Neuronal stem cell (in vitro differentiated cells): Measurements from ENCODE around the gene MYADML2.
"Not testable (repeated sequence)": the region's sequence is repeated elsewhere in the genome, so short reads cannot be mapped to it uniquely, and the experiment has no call there.

ENCODE experiments used
- DNase-seq: peaks from one replicate; pipeline ENCODE4 v3.0.0-alpha.2; 2013; ENCODE audit warnings: low spot score
- H2AFZ ChIP-seq: one replicate; pipeline ENCODE4 v1.6.1; 2013; ENCODE audit warnings: mild to moderate bottlenecking, low read length, inconsistent platforms
- H2AK5ac ChIP-seq: 2 replicates; pipeline ENCODE4 v1.6.1; 2013; ENCODE audit warnings: low read depth, mild to moderate bottlenecking, inconsistent platforms, low read length, moderate library complexity, mixed read lengths
- H2BK120ac ChIP-seq: 2 replicates; pipeline ENCODE4 v1.6.1; 2013; ENCODE audit warnings: low read depth, mild to moderate bottlenecking, inconsistent platforms, low read length, moderate library complexity, mixed read lengths
- H2BK12ac ChIP-seq: one replicate; pipeline ENCODE4 v1.6.1; 2013; ENCODE audit warnings: low read length, inconsistent platforms
- H2BK15ac ChIP-seq: 2 replicates; pipeline ENCODE4 v1.6.1; 2013; ENCODE audit warnings: mild to moderate bottlenecking, low read length, inconsistent platforms, mixed read lengths
- H2BK5ac ChIP-seq: one replicate; pipeline ENCODE4 v1.6.1; 2013; ENCODE audit warnings: inconsistent platforms, mild to moderate bottlenecking, low read length, moderate library complexity
- H3K14ac ChIP-seq: one replicate; pipeline ENCODE4 v1.6.1; 2013; ENCODE audit warnings: low read length, inconsistent platforms
- H3K18ac ChIP-seq: 2 replicates; pipeline ENCODE4 v1.6.1; 2013; ENCODE audit warnings: low read length, inconsistent platforms
- H3K23ac ChIP-seq: 2 replicates; pipeline ENCODE4 v1.6.1; 2013; ENCODE audit warnings: low read depth, mild to moderate bottlenecking, mixed read lengths, low read length, inconsistent platforms; ENCODE audit not compliant: poor library complexity
- H3K27ac ChIP-seq: replicated peaks from 3 replicates; pipeline ENCODE4 v1.5.1; 2013; ENCODE audit warnings: low read length, inconsistent platforms
- H3K27me3 ChIP-seq, 3 experiments: 2 replicates each; pipeline ENCODE4 v1.6.1; 2013; ENCODE audit warnings: low read length in 3 of 3, mild to moderate bottlenecking in 2 of 3, inconsistent platforms in 1 of 3, low read depth in 1 of 3, mixed read lengths in 1 of 3, moderate library complexity in 1 of 3; ENCODE audit not compliant: control insufficient read depth in 3 of 3, insufficient read depth in 3 of 3
- H3K36me3 ChIP-seq, 2 donors: replicated peaks in 1 of 2; 2 replicates each; pipeline ENCODE4 v1.6.1; 2013; ENCODE audit warnings: low read length in 2 of 2; ENCODE audit not compliant: control insufficient read depth in 2 of 2, insufficient read depth in 2 of 2
- H3K4ac ChIP-seq: 2 replicates; pipeline ENCODE4 v1.6.1; 2013; ENCODE audit warnings: inconsistent platforms, mild to moderate bottlenecking, low read length, moderate library complexity
- H3K4me1 ChIP-seq, 2 donors: 1 replicate in 1 of 2; 2 replicates in 1 of 2; pipeline ENCODE4 v1.6.1; 2013; ENCODE audit warnings: low read length in 2 of 2, low read depth in 1 of 2; ENCODE audit not compliant: control insufficient read depth in 2 of 2, insufficient read depth in 1 of 2
- H3K4me2 ChIP-seq: one replicate; pipeline ENCODE4 v1.6.1; 2013; ENCODE audit warnings: mild to moderate bottlenecking, low read length, inconsistent platforms; ENCODE audit not compliant: insufficient read depth, poor library complexity, severe bottlenecking
- H3K4me3 ChIP-seq, 2 donors: 2 replicates each; pipeline ENCODE4 v1.5.1; 2013; ENCODE audit warnings: low read length in 2 of 2, mild to moderate bottlenecking in 2 of 2, inconsistent platforms in 1 of 2, moderate library complexity in 1 of 2
- H3K79me1 ChIP-seq: one replicate; pipeline ENCODE4 v1.6.1; 2013; ENCODE audit warnings: low read depth, mild to moderate bottlenecking, inconsistent platforms, low read length, moderate library complexity
- H3K9ac ChIP-seq: one replicate; pipeline ENCODE4 v1.6.1; 2013; ENCODE audit warnings: mild to moderate bottlenecking, low read depth, low read length, inconsistent platforms; ENCODE audit not compliant: poor library complexity
- H3K9me3 ChIP-seq, 2 donors: replicated peaks in 1 of 2; 2 replicates each; pipeline versions ENCODE3 to v1.6.1; 2013; ENCODE audit warnings: low read length in 2 of 2, mild to moderate bottlenecking in 2 of 2, inconsistent platforms in 1 of 2, low read depth in 1 of 2, mixed read lengths in 1 of 2, moderate library complexity in 1 of 2; ENCODE audit not compliant: control insufficient read depth in 2 of 2, insufficient read depth in 1 of 2
- H4K8ac ChIP-seq: one replicate; pipeline ENCODE4 v1.6.1; 2013; ENCODE audit warnings: low read depth, mild to moderate bottlenecking, inconsistent platforms, low read length, moderate library complexity
- H4K91ac ChIP-seq: one replicate; pipeline ENCODE4 v1.6.1; 2013; ENCODE audit warnings: low read length, low read depth, mild to moderate bottlenecking, inconsistent platforms; ENCODE audit not compliant: poor library complexity
- WGBS, 2 donors: extraction: QIAGEN DNeasy Blood & Tissue Kit; methylation state at CpG; one replicate each; pipeline ENCODE4 v1.1.7; 2013; ENCODE audit warnings: missing lambda C conversion rate in 2 of 2, mixed read lengths in 1 of 2; ENCODE audit not compliant: insufficient read length in 2 of 2, insufficient replicate concordance in 1 of 2; ENCODE audit errors: extremely low coverage in 2 of 2; 5-methylcytosine and 5-hydroxymethylcytosine counted together

Gene MYADML2

DNA sequence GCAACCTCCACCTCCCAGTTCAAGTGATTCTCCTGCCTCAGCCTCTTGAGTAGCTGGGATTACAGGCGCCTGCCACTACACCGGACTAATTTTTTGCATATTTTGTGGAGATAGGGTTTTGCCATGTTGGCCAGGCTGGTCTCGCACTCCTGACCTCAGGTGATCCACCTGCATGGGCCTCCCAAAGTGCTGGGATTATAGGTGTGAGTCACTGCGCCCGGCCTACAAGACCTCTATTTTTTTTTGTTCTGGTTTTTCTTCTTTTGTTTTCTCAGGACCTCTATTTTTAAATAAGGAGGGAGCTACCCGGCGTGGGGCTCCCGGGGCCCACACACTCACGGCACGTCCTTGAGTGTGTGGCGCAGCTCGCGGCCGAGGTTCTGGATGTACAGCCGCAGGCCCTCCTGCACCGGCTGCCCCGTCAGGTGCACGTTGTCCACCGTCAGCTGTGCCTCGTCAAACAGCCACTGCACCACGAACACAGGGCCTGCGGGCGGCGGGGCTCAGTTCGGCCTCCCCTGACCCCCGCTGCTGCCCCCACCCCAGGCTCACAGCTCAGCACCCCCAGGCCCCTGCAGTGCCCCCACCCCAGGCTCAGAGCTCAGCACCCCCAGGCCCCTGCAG, 8.1 kb upstream of the MYADML2 start:
- H2AFZ ChIP-seq, result no peak overlapping the region
- H3K18ac ChIP-seq, result no peak overlapping the region
- H2AK5ac ChIP-seq, result no peak overlapping the region
- no peak overlapping the region for H3K4me2 ChIP-seq
- H3K79me1 ChIP-seq, result no peaks in the 10 kb centered on the region
- H2BK120ac ChIP-seq, result no peak overlapping the region
- H2BK15ac ChIP-seq, result no peak overlapping the region
- peaks cover 0 to 5% of the 10 kb centered on the region in 2 donors for H3K4me1 ChIP-seq
- H3K9ac ChIP-seq, result no peak overlapping the region
- H2BK5ac ChIP-seq, result no peak overlapping the region
- H3K4ac ChIP-seq, result no peak overlapping the region
- H2BK12ac ChIP-seq, result no peak overlapping the region
- DNase-seq, result no peak
- H4K8ac ChIP-seq, result no peak overlapping the region
- no peaks in the 10 kb centered on the region for H3K36me3 ChIP-seq
- no peak overlapping the region for H4K91ac ChIP-seq
- no peak overlapping the region for H3K23ac ChIP-seq
- H3K14ac ChIP-seq, result no peak overlapping the region
- WGBS, 2 donors, result no CpG with 5 or more reads among the region's 26 CpGs
- no peak overlapping the region for H3K27ac ChIP-seq
- H3K27me3 ChIP-seq, result peaks cover 10 to 43% (median 29%) of the 10 kb centered on the region in 3 experiments
- H3K4me3 ChIP-seq, result no peak overlapping the region
- H3K9me3 ChIP-seq, result no peaks in the 10 kb centered on the region

DNA sequence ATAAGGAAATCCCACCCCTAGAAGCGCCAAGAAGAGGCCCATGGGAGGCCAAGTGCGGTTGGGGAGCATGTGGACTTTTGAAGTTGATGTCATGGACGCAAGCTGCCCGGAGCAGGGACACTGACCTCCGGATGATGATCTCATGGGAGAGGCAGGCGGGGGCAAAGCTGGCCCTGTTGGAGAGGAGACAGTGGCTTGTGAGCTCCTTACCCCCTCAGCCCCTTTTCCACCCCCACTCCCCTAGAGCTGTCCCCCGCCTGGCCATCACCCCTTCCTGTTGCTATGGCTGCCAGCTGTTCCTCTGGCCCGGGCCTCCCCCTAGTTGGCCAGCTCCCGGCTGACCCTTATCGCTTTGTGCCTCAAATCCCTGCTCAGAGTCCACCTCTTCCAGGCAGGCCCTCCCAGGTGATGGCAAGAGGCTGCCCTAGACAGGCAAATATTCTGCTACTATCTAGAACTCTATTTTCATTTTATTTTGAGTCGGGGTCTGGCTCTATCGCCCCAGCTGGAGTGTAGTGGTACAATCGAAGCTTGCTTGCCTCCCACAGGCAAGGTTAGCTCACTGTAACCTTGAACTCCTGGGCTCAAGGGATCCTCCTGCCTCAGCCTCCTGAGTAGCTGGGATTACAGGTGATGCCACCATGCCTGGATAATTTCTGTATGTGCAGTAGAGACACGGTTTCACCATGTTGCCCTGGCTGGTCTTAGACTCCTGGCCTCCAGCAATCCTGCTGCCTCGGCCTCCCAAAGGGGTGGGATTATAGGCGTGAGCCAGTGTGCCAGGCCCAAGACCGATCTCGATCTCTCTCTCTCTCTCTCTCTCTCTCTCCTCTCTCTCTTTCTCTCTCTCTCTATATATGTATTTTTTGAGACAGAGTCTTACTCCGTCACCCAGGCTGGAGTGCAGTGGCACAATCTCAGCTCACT, 7.4 kb upstream of the MYADML2 start:
- H3K27me3 ChIP-seq, result peaks cover 5 to 36% (median 21%) of the 10 kb centered on the region in 3 experiments
- no peak overlapping the region for H3K4ac ChIP-seq
- H2BK12ac ChIP-seq, result no peak overlapping the region
- H3K4me2 ChIP-seq, result no peak overlapping the region
- no peak overlapping the region for H4K8ac ChIP-seq
- no peaks in the 10 kb centered on the region for H3K36me3 ChIP-seq
- no peak for DNase-seq
- H2AK5ac ChIP-seq, result peak overlapping the region; percentile 52
- H3K9me3 ChIP-seq, result no peaks in the 10 kb centered on the region
- H3K79me1 ChIP-seq, result no peaks in the 10 kb centered on the region
- H3K4me3 ChIP-seq, result no peak overlapping the region
- H3K9ac ChIP-seq, result no peak overlapping the region
- no peak overlapping the region for H3K14ac ChIP-seq
- peaks cover 0 to 5% of the 10 kb centered on the region in 2 donors for H3K4me1 ChIP-seq
- H4K91ac ChIP-seq, result no peak overlapping the region
- H3K27ac ChIP-seq, result no peak overlapping the region
- no peak overlapping the region for H2BK120ac ChIP-seq
- H3K23ac ChIP-seq, result no peak overlapping the region
- no peak overlapping the region for H3K18ac ChIP-seq
- WGBS, 2 donors, result no CpG with 5 or more reads among the region's 19 CpGs
- peak overlapping the region; percentile 49 for H2BK15ac ChIP-seq
- no peak overlapping the region for H2BK5ac ChIP-seq
- H2AFZ ChIP-seq, result no peak overlapping the region

DNA sequence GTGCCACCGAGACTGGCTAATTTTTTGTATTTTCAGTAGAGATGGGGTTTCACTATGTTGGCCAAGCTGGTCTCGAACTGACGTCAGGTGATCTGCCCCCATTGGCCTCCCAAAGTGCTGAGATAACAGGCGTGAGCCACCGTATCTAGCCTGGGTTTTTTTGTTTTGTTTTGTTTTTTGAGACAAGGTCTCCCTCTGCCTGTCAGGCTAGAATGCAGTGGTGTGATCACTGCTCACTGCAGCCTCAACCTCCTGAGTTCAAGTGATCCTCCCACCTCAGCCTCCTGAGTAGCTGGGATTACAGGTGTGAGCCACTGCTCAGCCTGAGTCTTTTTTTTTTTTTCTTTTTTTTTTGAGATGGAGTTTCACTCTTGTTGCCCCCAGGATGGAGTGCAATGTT, 6.4 kb upstream of the MYADML2 start:
- H4K8ac ChIP-seq, H3K4me2 ChIP-seq, H3K4ac ChIP-seq, H2BK12ac ChIP-seq, H3K9ac ChIP-seq, H2BK120ac ChIP-seq, H2BK15ac ChIP-seq, H2AFZ ChIP-seq, H3K18ac ChIP-seq, H3K27ac ChIP-seq, H3K36me3 ChIP-seq, DNase-seq, H3K9me3 ChIP-seq, H3K79me1 ChIP-seq, H3K14ac ChIP-seq, H3K4me3 ChIP-seq, H3K23ac ChIP-seq, H3K4me1 ChIP-seq, H2BK5ac ChIP-seq, H4K91ac ChIP-seq, H2AK5ac ChIP-seq: not testable (repeated sequence)
- peaks cover 0 to 27% (median 13%) of the 10 kb centered on the region in 3 experiments for H3K27me3 ChIP-seq
- no CpG with 5 or more reads among the region's 5 CpGs for WGBS, 2 donors

DNA sequence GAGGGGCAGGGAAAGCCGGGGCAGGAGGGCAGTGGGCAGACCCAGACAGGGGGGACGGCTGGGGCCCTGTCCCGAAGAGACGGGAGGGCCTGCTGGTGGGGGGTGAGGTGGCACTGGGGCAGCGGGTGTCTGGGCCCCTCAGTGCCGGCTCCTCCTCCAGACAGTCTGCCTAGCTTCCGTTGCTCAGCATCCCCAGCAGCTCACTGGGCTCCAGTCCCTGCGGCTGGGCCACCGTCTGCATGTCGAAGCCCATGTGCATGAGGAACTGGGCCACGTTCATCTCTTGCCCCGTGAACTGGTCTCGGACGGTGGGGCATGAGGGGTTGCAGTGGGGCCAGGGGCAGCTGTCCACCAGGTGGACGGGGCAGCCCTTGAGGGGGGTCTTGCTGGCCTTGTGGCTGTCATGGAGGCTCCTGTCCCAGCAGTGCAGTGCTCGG, 5.8 kb upstream of the MYADML2 start:
- Histone ChIP-seq H3K36me3 (no peaks in the 10 kb centered on the region), H3K27me3 (peaks cover 0 to 21% (median 7%) of the 10 kb centered on the region in 3 experiments), H3K4ac (peak overlapping the region; percentile 53), H3K27ac (no peak overlapping the region), H3K4me2 (no peak overlapping the region), H4K91ac (no peak overlapping the region), H3K4me1 (peaks cover 0 to 5% of the 10 kb centered on the region in 2 donors), H2AFZ (no peak overlapping the region), H2BK12ac (peak overlapping the region; percentile 63), H2BK5ac (peak overlapping the region; percentile 66), H3K18ac (peak overlapping the region; percentile 92), H3K9me3 (no peaks in the 10 kb centered on the region), H2BK120ac (no peak overlapping the region), H4K8ac (no peak overlapping the region), H3K9ac (no peak overlapping the region), H3K14ac (peak overlapping the region; percentile 17), H2BK15ac (no peak overlapping the region), H2AK5ac (peak overlapping the region; percentile 84), H3K79me1 (no peaks in the 10 kb centered on the region), H3K4me3 (no peak overlapping the region), H3K23ac (no peak overlapping the region)
- WGBS, 2 donors, result no CpG with 5 or more reads among the region's 16 CpGs
- no peak for DNase-seq
